HAP-1 (cell line): ENCODE data around the gene KDSR.

Experiments used
- DNase-seq, 2 experiments: peaks; one replicate each; pipeline ENCODE4 v3.0.0-alpha.2; 2016 to 2020; ENCODE audit warnings: low spot score in 2 of 2
- H3K27me3 ChIP-seq: fragments of 250-450 bp; sonication (Bioruptor Pico); 2 replicates; pipeline ENCODE4 v1.5.1; 2020; ENCODE audit warnings: low read depth, mild to moderate bottlenecking, moderate library complexity
- H3K36me3 ChIP-seq: fragments of 250-450 bp; sonication (Bioruptor Pico); replicated peaks from 2 replicates; pipeline ENCODE4 v1.5.1; 2020; ENCODE audit warnings: mild to moderate bottlenecking
- H3K4me1 ChIP-seq: fragments of 250-450 bp; sonication (Bioruptor Pico); 2 replicates; pipeline ENCODE4 v1.5.1; 2020; ENCODE audit warnings: mild to moderate bottlenecking
- H3K4me3 ChIP-seq: fragments of 250-450 bp; sonication (Bioruptor Pico); 2 replicates; pipeline ENCODE4 v1.5.1; 2020; ENCODE audit warnings: mild to moderate bottlenecking, moderate library complexity
- H3K9me3 ChIP-seq: fragments of 250-450 bp; sonication (Bioruptor Pico); 2 replicates; pipeline ENCODE4 v1.5.1; 2020; ENCODE audit warnings: mild to moderate bottlenecking, moderate library complexity
- in situ Hi-C: fragments of 300-500 bp; cut with MboI; formaldehyde crosslinking; loops from 3 replicates; pipeline ENCODE4 v1.14.3; 2020; ENCODE audit warnings: low sequenced_read_pairs, inconsistent platforms, mixed read lengths

The KDSR gene

GRCh38 chr18:63322206-63322605, 44.8 kb downstream of the KDSR start:
- no peak for DNase-seq
- Histone ChIP-seq H3K9me3 (no peaks in the 10 kb centered on the region), H3K36me3 (no peaks in the 10 kb centered on the region), H3K4me1 (peaks cover 14% of the 10 kb centered on the region), H3K4me3 (no peak overlapping the region), H3K27me3 (no peaks in the 10 kb centered on the region)
- in situ Hi-C loops, result loop anchor here (25.0 kb wide), 1 partner anchor 185 kb away; no protein-coding TSS in a partner anchor

DNA sequence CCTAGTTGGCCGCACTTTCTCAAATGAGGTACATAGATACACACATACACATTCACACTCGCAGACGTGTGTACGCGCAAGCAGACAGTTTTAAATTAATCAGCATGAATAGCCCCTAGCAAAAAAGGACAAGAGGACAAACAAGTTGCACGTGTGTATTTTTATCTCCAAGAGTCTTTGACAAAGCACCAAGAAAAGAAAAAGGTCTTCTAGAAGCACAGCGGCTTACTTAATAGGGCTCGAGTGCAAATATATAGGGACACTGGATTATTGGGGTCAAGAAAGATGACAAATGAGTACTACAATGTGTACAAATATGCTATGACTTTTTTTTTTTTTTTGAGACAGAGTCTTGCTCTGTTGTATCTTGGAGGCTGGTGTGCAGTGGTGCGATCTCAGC, 45.7 kb downstream of the KDSR start:
- Histone ChIP-seq H3K4me3 (peak overlapping the region; percentile 38), H3K36me3 (no peaks in the 10 kb centered on the region), H3K9me3 (no peaks in the 10 kb centered on the region), H3K4me1 (peaks cover 18% of the 10 kb centered on the region), H3K27me3 (no peaks in the 10 kb centered on the region)
- no peak for DNase-seq
- in situ Hi-C loops, result loop anchor here (25.0 kb wide), 1 partner anchor 184 kb away; no protein-coding TSS in a partner anchor

GRCh38 chr18:63320975-63321265, 46.1 kb downstream of the KDSR start:
- Histone ChIP-seq H3K36me3 (no peaks in the 10 kb centered on the region), H3K9me3 (no peaks in the 10 kb centered on the region), H3K4me3 (peak overlapping the region; percentile 38), H3K27me3 (no peaks in the 10 kb centered on the region), H3K4me1 (peaks cover 18% of the 10 kb centered on the region)
- in situ Hi-C loops, result loop anchor here (25.0 kb wide), 1 partner anchor 184 kb away; no protein-coding TSS in a partner anchor
- DNase-seq, result no peak

DNA sequence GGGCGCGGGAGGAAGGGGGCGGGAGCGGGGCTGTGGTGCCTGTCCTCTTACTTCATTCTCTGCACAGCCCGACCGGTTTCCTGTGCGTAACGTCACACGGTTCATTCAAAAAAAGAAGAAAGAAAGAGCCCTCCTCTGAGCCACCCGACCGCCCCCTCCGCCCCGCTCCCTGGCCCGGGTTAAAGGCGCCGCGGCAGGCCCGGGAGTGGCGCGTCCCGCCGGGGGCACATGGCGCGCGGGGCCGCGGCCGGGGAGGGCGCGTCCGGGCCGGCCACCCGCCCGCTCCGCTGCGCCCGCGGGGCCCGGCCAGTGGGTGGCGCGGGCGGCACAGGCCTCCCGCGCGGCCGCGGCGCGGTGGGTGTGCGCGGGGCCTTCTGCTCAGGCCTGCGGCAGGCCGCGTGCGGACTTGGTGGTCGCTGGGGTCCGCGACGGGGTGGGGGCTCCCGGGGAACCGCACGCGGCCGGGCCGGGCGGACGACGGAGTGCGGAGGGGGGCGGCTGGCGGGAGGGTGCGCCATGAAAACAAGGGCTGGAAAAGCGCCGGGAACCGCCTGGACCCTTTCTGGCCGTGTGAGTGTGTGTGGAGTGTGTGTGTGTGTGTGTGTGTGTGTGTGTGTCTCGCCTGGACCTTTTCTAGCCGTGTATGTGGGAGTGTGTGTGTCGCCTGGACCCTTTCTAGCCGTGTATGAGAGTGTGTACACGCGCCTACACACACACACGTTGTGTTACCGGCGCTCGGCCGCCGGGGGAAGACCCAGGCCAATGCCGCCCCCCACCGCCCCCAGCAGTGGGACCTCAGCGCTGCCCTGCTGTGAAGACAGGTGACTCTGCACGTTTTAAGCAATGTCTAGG, 46.7 kb downstream of the KDSR start:
- Histone ChIP-seq H3K9me3 (no peaks in the 10 kb centered on the region), H3K36me3 (no peaks in the 10 kb centered on the region)
- in situ Hi-C loops, result loop anchor here (25.0 kb wide), 1 partner anchor 183 kb away; no protein-coding TSS in a partner anchor

GRCh38 chr18:63319383-63320122, 47.5 kb downstream of the KDSR start, which contains the start of gene BCL2:
Gene BCL2 (minus strand): TSS chr18:63319769.
- peaks cover 18% of the 10 kb centered on the region for H3K4me1 ChIP-seq
- no peaks in the 10 kb centered on the region for H3K27me3 ChIP-seq
- no peaks in the 10 kb centered on the region for H3K36me3 ChIP-seq
- in situ Hi-C loops, result loop anchor here (5.0 to 25.0 kb wide), 2 partner anchors 182 to 302 kb away; no protein-coding TSS in a partner anchor
- H3K4me3 ChIP-seq, result peak within 1 kb of the TSS; percentile 55
- no peaks in the 10 kb centered on the region for H3K9me3 ChIP-seq
- DNase-seq, result peak; percentile 13 to 59

More for the DNA sequence above, 46.7 kb downstream of the KDSR start:
- Histone ChIP-seq H3K4me1 (peaks cover 18% of the 10 kb centered on the region), H3K4me3 (peak overlapping the region; percentile 38), H3K27me3 (no peaks in the 10 kb centered on the region)
- DNase-seq, result peak; percentile 87 to 89

- in situ Hi-C loops, result loop anchor here (5.0 to 25.0 kb wide), 2 partner anchors 182 to 302 kb away; no protein-coding TSS in a partner anchor
- DNase-seq, result no peak
- no peaks in the 10 kb centered on the region for H3K27me3 ChIP-seq
- H3K9me3 ChIP-seq, result no peaks in the 10 kb centered on the region
- peaks cover 18% of the 10 kb centered on the region for H3K4me1 ChIP-seq
- H3K36me3 ChIP-seq, result no peaks in the 10 kb centered on the region
- H3K4me3 ChIP-seq, result peak overlapping the region; percentile 55
Measured at GRCh38 chr18:63318889-63319382, 48.1 kb downstream of the KDSR start.

- H3K9me3 ChIP-seq, result no peaks in the 10 kb centered on the region
- H3K36me3 ChIP-seq, result no peaks in the 10 kb centered on the region
- in situ Hi-C loops, result loop anchor here (5.0 to 25.0 kb wide), 2 partner anchors 181 to 301 kb away; no protein-coding TSS in a partner anchor
- H3K27me3 ChIP-seq, result no peaks in the 10 kb centered on the region
- DNase-seq, result peak; percentile 58 to 85
- H3K4me3 ChIP-seq, result peak overlapping the region; percentile 55
- H3K4me1 ChIP-seq, result peaks cover 18% of the 10 kb centered on the region
Measured at GRCh38 chr18:63317982-63318888, 48.8 kb downstream of the KDSR start.

DNA sequence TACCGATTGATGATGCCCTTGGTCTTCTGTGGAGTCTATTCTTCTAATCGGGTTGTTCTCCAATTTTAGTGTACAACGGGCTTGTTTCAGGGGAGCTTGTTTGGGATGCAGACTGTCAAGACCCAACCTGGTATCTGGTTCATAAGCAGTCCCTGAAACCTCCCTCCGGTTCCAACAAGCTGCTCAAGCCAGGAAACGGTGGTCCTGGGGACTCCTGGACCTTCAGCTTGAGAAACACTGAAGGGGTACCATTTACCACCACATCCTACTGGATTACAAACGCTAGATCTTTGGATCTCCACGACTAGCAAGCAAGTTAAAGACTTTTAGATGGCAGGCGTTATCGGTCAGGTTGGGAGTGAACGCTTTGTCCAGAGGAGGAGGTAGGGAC, 49.5 kb downstream of the KDSR start:
- no peak for DNase-seq
- no peaks in the 10 kb centered on the region for H3K27me3 ChIP-seq
- peaks cover 14% of the 10 kb centered on the region for H3K4me1 ChIP-seq
- H3K9me3 ChIP-seq, result no peaks in the 10 kb centered on the region
- peak overlapping the region; percentile 55 for H3K4me3 ChIP-seq
- in situ Hi-C loops, result loop anchor here (5.0 to 25.0 kb wide), 2 partner anchors 180 to 300 kb away; no protein-coding TSS in a partner anchor
- no peaks in the 10 kb centered on the region for H3K36me3 ChIP-seq

- H3K4me1 ChIP-seq, result peaks cover 14% of the 10 kb centered on the region; the same call in 1 of the 2 replicates
- H3K36me3 ChIP-seq, result no peaks in the 10 kb centered on the region
- H3K4me3 ChIP-seq, result peak overlapping the region; percentile 55
- no peaks in the 10 kb centered on the region for H3K27me3 ChIP-seq
- DNase-seq, result no peak
- H3K9me3 ChIP-seq, result no peaks in the 10 kb centered on the region
- in situ Hi-C loops, result loop anchor here (5.0 to 25.0 kb wide), 2 partner anchors 180 to 300 kb away; no protein-coding TSS in a partner anchor
Measured at GRCh38 chr18:63316612-63317555, 50.1 kb downstream of the KDSR start.

DNA sequence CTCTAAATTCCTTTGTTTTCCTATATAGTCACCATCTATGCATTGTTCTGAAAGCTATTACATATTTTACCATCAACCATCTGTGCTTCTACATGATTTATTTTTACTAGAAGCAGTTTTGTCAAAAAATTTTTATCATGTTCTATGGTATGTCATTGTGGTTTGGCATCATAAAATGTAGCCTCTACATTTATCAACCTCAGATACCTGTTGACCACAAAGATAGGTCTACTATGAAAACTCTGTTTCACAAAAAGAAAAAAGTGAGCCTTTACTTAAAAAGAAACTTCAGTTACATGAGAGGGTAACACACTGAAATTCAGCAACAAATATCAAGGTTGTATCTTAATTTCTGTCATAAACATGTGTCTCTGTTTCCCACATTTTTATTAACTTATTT, 51.1 kb downstream of the KDSR start:
- Histone ChIP-seq H3K27me3 (no peaks in the 10 kb centered on the region), H3K36me3 (no peaks in the 10 kb centered on the region), H3K9me3 (no peaks in the 10 kb centered on the region), H3K4me3 (no peak overlapping the region), H3K4me1 (peaks cover 11% of the 10 kb centered on the region; the same call in 1 of the 2 replicates)
- in situ Hi-C loops, result loop anchor here (5.0 to 25.0 kb wide), 2 partner anchors 179 to 299 kb away; no protein-coding TSS in a partner anchor
- no peak for DNase-seq

GRCh38 chr18:63315131-63315662, 51.8 kb downstream of the KDSR start:
- H3K9me3 ChIP-seq, result no peaks in the 10 kb centered on the region
- H3K27me3 ChIP-seq, result no peaks in the 10 kb centered on the region
- H3K4me3 ChIP-seq, result no peak overlapping the region
- no peaks in the 10 kb centered on the region for H3K36me3 ChIP-seq
- in situ Hi-C loops, result loop anchor here (5.0 to 25.0 kb wide), 2 partner anchors 178 to 298 kb away; no protein-coding TSS in a partner anchor
- no peak for DNase-seq
- H3K4me1 ChIP-seq, result peaks cover 7% of the 10 kb centered on the region; the same call in 1 of the 2 replicates
